GM19463 (cell line): ENCODE measurements around the gene SPEM3.

ENCODE experiments used
- ATAC-seq: cut with Tn5 transposase; IDR thresholded peaks from one replicate; pipeline ENCODE4 v1.9.1; 2021; ENCODE audit warnings: mild to moderate bottlenecking, moderate library complexity; ENCODE audit not compliant: unreplicated experiment

SPEM3 gene

GRCh38 chr17:7403727-7403976, 25.0 kb upstream of the SPEM3 start:
- no peak for ATAC-seq

- peak; percentile 97 for ATAC-seq
These were observed 24.5 kb upstream of the SPEM3 start, which contains the start of gene TMEM256 for GRCh38 chr17:7403977-7404736. TSS of gene TMEM256 (minus strand) at chr17:7404097. CDS start at chr17:7404084, 13 bp downstream.

DNA sequence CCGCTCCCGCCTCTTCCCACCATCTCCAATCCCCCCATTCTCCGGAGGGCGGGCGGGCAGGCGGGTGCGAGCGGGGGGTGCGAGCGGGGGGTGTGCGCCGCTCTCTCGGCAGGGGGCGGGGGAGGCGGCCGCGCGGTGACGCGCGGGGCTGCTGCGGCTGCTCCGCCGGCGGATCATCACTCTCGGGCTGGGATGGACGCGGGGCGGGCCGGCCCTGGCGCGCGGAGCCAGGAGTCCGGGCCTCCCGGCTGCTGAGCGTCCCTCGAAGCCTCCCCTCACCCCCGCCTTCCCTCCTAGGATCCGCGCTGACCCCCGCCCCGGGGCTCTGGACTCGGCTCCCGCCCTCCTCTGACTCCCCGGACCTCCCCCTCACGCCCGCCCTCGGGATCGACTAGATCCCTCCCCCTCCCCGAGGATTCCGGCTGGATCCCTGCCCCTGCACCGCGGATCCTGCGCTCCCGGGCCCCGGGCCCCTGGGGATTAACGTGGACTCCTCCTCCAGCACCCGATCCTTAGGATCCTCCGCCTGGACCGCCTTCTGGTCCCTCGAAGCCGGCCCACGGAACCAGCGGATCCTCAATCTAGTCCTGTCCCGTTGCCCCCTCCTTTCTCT, 23.8 kb upstream of the SPEM3 start:
- no peak for ATAC-seq

DNA sequence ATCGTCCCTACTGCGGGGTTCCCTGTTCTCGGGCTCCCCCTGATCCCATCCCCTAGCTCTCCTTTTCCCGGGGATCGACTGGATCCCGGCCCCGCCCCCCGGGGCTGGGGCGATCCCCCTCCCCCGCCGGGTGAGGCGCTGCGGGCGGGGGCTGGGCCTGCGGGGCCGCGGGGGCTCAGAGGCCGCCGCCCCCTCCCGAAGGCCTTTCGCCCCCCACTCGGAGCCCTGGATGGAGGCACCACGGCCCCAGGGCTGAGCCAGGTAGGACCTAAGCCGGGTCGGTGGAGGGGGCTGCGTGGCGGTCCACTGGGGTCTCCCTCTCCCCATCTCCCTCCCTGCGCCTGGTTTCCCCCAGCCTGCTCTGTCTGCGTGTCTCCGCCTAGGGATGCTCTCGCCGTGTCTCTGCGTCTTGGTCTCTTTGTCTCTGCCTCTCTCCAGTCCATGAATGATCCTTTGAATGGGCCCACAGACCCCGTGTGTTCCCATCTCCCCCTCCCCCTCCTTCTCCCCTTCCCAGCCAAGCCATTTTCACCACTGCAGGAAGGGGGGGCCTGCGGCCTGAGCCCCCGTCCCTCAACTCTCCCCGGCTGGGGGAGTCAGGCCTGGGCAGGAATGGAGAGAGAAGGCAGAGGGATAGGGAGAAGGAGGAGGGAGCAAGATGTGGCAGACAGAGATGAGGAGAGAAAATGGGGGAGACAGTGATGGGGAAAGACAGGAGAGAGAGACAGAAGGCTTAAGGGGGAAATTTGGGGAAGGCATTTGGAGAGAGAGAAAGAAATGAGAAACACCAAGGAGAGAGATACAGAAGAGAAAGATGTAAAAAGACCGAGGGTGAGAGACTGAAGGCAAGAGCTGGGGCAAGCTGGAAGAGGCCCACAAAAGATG, 23.1 kb upstream of the SPEM3 start:
- ATAC-seq, result no peak

DNA sequence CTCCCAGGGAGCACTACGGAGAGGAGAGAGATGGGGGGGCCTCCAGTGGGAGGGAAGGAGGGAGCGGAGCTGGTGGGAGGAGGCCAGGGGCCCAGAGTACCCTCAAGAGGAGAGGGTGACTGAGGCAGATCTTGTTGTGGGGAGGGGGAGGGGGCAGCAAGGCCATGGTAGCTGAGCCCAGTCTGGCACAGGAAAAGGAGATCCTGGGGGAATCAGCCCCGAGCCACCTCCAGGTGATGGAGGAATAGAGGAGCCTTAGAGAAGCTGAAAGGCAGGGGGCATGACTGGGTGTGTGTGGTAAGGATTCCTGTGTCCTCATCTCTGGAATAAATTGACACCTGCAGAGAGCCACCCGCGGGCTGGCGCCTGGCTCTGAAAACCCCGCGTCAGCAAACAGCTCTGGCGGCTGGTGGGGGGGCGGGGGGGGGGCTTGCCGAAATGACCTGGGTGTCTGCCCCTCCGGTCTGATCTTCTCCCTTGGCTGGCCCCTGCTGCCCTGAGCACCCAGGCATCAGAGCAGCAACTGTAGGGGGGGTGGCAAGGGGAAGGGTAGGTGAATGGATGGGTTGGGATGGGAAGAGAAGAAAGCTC, 22.3 kb upstream of the SPEM3 start:
- ATAC-seq, result no peak

DNA sequence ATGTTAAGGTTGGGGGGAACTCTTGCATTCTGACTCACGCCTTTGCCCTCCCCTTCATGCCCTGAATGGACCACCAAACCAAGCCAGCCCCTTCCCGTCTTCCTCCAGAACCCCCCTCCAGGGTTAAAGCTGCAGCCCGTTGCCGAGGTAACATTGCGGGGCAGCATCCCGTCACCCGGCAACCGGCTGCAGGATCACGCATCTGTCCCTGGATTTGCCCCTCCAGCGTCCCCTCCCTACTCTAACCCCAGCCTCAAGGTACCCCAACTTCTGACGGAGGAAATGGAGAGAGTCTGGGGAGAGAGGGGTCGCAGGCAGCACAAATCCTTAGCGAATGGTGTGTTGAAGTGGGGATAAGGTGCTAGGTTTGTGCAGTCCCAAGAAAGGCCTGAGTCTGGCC, 21.6 kb upstream of the SPEM3 start:
- ATAC-seq, result no peak

- ATAC-seq, result no peak
These were observed 21.0 kb upstream of the SPEM3 start, which contains the start of gene NLGN2 for GRCh38 chr17:7407485-7408251. TSS of gene NLGN2 (plus strand) at chr17:7407845. CDS start at chr17:7408256, 411 bp downstream.

GRCh38 chr17:7408252-7408727, 20.4 kb upstream of the SPEM3 start:
- no peak for ATAC-seq

DNA sequence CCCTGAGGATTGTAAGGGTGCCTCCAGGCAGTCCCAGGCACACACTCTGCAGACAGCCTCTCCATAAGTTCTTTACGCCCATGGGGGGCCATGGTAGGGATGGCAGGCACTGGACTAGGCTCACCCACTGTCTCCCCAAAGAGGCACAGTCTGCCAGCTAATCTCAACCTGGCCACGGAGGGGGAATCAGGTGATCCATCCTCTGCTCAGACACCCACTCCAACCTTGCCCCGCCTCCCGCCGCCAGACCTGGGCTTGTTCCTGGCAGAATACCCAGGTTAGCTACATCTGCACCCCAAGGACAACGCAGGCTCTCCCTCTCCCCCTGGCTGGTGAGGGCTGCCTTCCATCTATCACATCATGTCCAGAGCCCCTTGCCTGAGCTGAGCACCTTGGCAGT, 19.8 kb upstream of the SPEM3 start:
- no peak for ATAC-seq

- ATAC-seq, result no peak
These were observed 18.9 kb upstream of the SPEM3 start for GRCh38 chr17:7409716-7410115.

DNA sequence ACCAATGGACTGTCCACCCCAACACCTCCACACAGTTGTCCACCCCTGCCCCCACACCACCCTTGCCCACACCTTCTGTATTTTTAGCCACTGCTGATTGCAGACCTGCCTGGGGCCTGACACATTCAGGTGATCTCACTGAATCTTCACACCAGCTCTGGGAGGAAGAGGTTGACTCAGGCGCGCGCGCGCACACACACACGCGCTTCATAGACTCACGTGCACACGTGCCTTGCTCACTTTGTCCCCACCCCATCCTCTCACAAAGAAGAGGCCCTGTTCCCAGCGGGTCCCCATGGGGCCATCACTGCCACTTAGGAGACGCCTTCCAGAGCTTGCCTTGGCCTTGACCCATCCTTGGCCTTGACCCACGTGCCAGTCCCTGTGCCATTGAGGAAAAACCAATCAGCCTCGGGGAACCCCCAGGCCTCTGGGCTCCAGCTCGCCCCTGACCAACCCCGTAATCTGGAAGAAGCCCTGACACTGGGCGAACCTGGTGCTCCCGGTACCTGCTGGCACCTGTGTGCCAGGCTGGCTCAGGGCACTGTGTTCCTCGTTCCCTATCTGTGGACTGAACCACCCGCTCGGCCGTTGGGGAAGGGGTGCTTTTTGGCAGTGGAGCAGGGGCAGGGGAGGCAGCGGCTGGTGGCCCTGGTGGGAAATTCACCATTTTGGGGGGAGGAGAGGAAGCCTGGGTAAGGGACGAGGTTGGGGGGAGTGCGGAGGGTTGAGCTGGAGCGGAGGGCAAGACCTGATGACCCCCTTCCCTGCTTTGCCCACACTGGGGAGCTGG, 17.8 kb upstream of the SPEM3 start:
- no peak for ATAC-seq

GRCh38 chr17:7411427-7411750, 17.3 kb upstream of the SPEM3 start:
- ATAC-seq, result no peak

DNA sequence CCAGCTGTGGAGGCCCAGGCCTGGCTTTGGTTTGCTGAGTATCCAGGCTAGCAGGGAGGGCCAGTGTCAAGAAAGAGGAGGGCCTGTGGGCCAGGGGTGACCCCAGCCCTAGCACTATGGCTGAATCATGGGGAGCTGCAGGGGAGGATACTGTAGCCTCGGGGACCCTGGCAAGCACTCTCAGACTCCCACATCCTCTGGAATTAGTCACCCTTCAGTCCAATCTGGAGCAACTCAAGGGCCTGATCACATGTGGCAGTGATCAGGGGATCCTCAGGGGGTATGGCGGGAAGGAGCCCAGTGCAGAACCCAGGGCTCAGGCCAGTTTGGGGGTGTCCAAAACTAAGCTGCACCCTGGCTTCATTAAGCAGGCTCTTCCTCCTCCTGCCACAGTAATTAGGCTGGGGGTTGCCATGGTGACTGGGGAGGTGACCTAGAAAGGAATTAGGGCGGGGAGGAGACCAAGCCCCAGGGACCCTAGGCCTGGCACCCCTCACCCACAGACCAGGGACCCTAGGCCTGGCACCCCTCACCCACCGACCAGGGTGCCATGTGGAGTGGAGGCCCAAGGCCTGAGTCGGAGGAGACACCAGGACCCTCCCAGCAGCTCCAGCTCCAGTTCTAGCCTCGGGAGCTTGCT, 15.2 kb upstream of the SPEM3 start:
- no peak for ATAC-seq

GRCh38 chr17:7414837-7415236, 13.8 kb upstream of the SPEM3 start:
- no peak for ATAC-seq

DNA sequence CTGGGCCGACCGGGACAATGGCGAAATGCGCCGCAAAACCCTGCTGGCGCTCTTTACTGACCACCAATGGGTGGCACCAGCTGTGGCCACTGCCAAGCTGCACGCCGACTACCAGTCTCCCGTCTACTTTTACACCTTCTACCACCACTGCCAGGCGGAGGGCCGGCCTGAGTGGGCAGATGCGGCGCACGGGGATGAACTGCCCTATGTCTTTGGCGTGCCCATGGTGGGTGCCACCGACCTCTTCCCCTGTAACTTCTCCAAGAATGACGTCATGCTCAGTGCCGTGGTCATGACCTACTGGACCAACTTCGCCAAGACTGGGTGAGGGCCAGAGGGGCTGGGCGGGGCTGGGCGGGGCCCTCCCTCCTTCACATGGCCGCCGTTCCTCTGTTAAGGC, 12.9 kb upstream of the SPEM3 start:
- no peak for ATAC-seq

DNA sequence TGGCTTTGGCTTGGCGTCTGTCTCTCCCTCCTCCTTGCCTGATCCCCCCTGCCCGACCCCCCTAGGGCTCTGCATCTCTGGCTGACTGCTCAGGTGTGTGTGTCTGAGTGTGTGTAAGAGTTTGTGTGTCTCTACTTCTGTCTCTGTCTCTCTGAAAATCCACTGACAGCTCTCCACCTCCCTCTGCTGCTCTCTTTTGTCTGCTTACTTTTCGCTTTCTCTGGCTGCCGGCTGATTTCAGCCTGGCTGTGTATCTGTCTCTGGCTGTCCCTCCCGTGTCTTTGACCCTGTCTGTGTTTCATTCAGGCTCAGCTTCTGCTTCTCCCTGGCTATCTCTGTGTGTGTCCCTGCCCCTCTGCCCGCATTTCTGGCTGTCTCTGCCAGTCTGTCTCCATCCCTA, 12.3 kb upstream of the SPEM3 start:
- no peak for ATAC-seq

DNA sequence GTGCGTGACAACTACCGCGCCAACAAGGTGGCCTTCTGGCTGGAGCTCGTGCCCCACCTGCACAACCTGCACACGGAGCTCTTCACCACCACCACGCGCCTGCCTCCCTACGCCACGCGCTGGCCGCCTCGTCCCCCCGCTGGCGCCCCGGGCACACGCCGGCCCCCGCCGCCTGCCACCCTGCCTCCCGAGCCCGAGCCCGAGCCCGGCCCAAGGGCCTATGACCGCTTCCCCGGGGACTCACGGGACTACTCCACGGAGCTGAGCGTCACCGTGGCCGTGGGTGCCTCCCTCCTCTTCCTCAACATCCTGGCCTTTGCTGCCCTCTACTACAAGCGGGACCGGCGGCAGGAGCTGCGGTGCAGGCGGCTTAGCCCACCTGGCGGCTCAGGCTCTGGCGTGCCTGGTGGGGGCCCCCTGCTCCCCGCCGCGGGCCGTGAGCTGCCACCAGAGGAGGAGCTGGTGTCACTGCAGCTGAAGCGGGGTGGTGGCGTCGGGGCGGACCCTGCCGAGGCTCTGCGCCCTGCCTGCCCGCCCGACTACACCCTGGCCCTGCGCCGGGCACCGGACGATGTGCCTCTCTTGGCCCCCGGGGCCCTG, 11.5 kb upstream of the SPEM3 start:
- ATAC-seq, result no peak

DNA sequence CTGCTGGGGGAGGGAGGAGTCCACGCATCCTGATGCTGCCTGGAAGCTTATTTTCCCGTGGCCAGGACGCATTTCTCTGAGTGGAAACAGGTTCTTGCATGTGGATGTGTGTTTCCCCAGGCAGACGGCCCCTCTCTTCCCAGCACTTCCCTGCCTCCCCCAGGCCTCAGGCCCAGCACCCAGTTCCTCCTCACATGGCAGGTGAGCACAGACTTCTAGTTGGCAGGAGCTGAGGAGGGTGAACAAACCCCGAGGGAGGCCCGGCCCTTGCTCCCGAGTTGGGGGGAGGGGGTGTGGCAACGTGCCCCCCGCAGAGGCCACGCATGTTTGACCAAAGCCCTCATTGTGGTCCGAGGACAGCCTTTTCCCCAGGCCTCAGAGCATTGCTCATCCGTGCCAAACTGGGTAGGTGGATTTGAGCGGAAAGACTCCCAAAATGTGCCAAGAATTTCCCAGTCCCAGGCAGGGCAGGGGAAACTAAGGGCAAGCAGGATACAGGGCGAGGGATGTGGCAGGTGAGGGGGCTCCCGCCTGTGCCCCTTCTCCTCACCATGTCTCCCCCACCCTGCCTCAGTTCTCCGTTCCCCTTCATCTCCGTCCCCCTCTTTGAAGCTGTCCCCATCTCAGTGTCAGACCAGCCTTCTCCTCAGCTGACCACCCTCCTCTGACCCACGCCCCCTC, 10.0 kb upstream of the SPEM3 start:
- ATAC-seq, result no peak
